Type B pancreatic cell (in vitro differentiated cells): Measurements from ENCODE around the gene ZNF559. TPM values are rescaled to one million over a fixed set of nuclear protein-coding genes. Genes with fewer than 3 reads are reported as not detected.

Experiments used
- DNase-seq: peaks from one replicate; pipeline ENCODE4 v3.0.0; 2021; ENCODE audit warnings: mixed read lengths; ENCODE audit not compliant: unreplicated experiment; ENCODE audit errors: extremely low spot score
- H3K27ac Mint-ChIP-seq: 2 replicates; pipeline ENCODE4 v1.8.0; 2021; ENCODE audit warnings: mild to moderate bottlenecking, mixed read lengths
- H3K27me3 Mint-ChIP-seq: 2 replicates; pipeline ENCODE4 v1.8.0; 2021; ENCODE audit warnings: mixed read lengths
- H3K36me3 Mint-ChIP-seq: 2 replicates; pipeline ENCODE4 v1.8.0; 2021; ENCODE audit warnings: mixed read lengths
- H3K4me1 Mint-ChIP-seq: one replicate; pipeline ENCODE4 v1.8.0; 2021; ENCODE audit warnings: mixed read lengths; ENCODE audit not compliant: unreplicated experiment
- H3K4me3 Mint-ChIP-seq: 2 replicates; pipeline ENCODE4 v1.8.0; 2021; ENCODE audit warnings: mild to moderate bottlenecking, mixed read lengths
- H3K9me3 Mint-ChIP-seq: 2 replicates; pipeline ENCODE4 v1.8.0; 2021; ENCODE audit warnings: mixed read lengths
- CTCF ChIP-seq: fragments of 200-600 bp; sonication (generic); conservative IDR thresholded peaks from 2 replicates; pipeline ENCODE4 v1.5.0; 2021; ENCODE audit warnings: antibody characterized with exemption, mild to moderate bottlenecking
- total RNA-seq: library from RNA; stranded (reverse); gene quantifications from 2 replicates; pipeline ENCODE4 v1.2.1, GENCODE V29; 2021; ENCODE audit warnings: low replicate concordance

ZNF559 gene
- total RNA-seq, 1 donor from 2014 or later = 33.2 TPM

DNA sequence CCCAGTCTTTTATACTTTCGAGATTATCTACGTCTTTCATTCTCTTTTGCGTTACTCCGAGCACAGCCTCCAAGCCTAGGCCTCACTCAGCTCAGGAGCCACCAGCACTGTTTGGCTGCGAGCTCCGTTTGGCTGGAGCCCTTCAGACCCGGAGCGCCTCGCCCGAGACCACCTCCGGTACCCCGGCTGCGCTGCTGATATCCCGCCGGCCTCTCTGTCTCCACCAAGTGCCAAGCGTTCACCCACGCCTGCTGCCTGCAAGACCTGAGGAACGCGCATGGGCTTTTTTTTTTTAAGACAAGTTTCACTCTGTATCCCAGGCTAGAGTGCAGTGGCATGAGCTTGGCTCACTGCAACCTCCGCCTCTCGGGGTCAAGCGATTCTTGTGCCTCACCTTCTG, 24.7 kb downstream of the ZNF559 start:
- Mint-ChIP-seq H3K36me3 (peaks cover 62% of the 10 kb centered on the region), H3K4me3 (no peak overlapping the region), H3K27ac (no peak overlapping the region), H3K4me1 (no peaks in the 10 kb centered on the region), H3K27me3 (no peaks in the 10 kb centered on the region), H3K9me3 (peaks cover 16% of the 10 kb centered on the region)
- no peak for DNase-seq
- TF ChIP-seq CTCF = no peak

GRCh38 chr19:9352505-9352904, 28.5 kb downstream of the ZNF559 start:
- TF ChIP-seq CTCF = no peak
- DNase-seq = no peak
- peaks cover 50% of the 10 kb centered on the region for H3K36me3 Mint-ChIP-seq

GRCh38 chr19:9353011-9353410, 29.0 kb downstream of the ZNF559 start:
- Mint-ChIP-seq H3K27me3 (no peaks in the 10 kb centered on the region), H3K27ac (no peak overlapping the region), H3K4me1 (no peaks in the 10 kb centered on the region), H3K9me3 (peaks cover 12% of the 10 kb centered on the region), H3K36me3 (peaks cover 52% of the 10 kb centered on the region), H3K4me3 (no peak overlapping the region)
- no peak for TF ChIP-seq CTCF
- no peak for DNase-seq

More at GRCh38 chr19:9352505-9352904, 28.5 kb downstream of the ZNF559 start:
- no peaks in the 10 kb centered on the region for H3K4me1 Mint-ChIP-seq
- no peak overlapping the region for H3K27ac Mint-ChIP-seq
- no peak overlapping the region for H3K4me3 Mint-ChIP-seq
- H3K27me3 Mint-ChIP-seq = no peaks in the 10 kb centered on the region
- H3K9me3 Mint-ChIP-seq = peaks cover 13% of the 10 kb centered on the region

DNA sequence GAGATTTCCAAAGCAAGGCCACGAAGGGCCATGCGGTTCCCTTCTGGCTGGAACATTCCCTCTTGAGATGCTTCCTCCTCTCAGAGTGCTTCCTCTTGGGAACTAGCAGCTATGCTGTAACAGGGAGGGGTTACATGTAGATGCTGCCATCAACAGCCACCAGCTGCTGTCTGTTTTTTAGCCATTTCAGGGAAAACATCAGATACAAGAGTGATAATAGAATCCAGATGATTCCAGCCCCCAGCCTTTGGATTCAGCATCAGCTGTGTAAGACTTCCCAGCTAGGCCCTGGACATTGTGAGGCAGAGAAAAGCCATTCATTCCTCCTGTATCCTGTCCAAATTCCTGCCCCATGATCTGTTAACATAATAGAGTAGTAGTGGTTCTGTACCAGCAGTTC, 30.7 kb downstream of the ZNF559 start:
- Mint-ChIP-seq H3K4me3 (no peak overlapping the region), H3K36me3 (peaks cover 47% of the 10 kb centered on the region), H3K27me3 (no peaks in the 10 kb centered on the region), H3K4me1 (no peaks in the 10 kb centered on the region), H3K9me3 (peaks cover 10% of the 10 kb centered on the region), H3K27ac (no peak overlapping the region)
- DNase-seq = no peak
- no peak for TF ChIP-seq CTCF

GRCh38 chr19:9362905-9363304, 38.9 kb downstream of the ZNF559 start, which contains the start of gene ZNF177:
Gene ZNF177, plus strand, starts transcription at chr19:9363013. Its CDS starts 15,299 bp downstream, at chr19:9378312.
- no peak for TF ChIP-seq CTCF
- no peaks in the 10 kb centered on the region for H3K27me3 Mint-ChIP-seq
- peaks cover 33% of the 10 kb centered on the region for H3K9me3 Mint-ChIP-seq
- H3K4me3 Mint-ChIP-seq = no peak within 1 kb of the TSS
- H3K36me3 Mint-ChIP-seq = peaks cover 44% of the 10 kb centered on the region
- no peak within 1 kb of the TSS for H3K27ac Mint-ChIP-seq
- DNase-seq = no peak
- no peaks in the 10 kb centered on the region for H3K4me1 Mint-ChIP-seq
